Natural killer cell (primary cell): ENCODE data around the gene SMG6. TPM values are rescaled to one million over a fixed set of nuclear protein-coding genes. Genes with fewer than 3 reads are reported as not detected.

ENCODE experiments used
- ATAC-seq, 3 donors: fragments of 150-1000 bp in 2 of 3; fragments of 200-7000 bp in 1 of 3; cut with Tn5 transposase; 1 replicate in 1 of 3; 2 replicates in 2 of 3; pipeline ENCODE4 v1.10.0; 2021; ENCODE audit warnings: mild to moderate bottlenecking in 2 of 3, moderate library complexity in 2 of 3
- DNase-seq, 2 donors: peaks; one replicate each; pipeline versions ENCODE4 v3.0.0 to v3.0.0-alpha.2; 2013 to 2021; ENCODE audit warnings: mixed read lengths in 1 of 2
- H3K27ac ChIP-seq: one replicate; pipeline ENCODE4 v1.5.1; 2013; ENCODE audit warnings: mild to moderate bottlenecking, low read length
- H3K27me3 ChIP-seq: one replicate; pipeline ENCODE4 v1.6.1; 2013; ENCODE audit warnings: low read length; ENCODE audit not compliant: control insufficient read depth, insufficient read depth
- H3K36me3 ChIP-seq: one replicate; pipeline ENCODE4 v1.6.1; 2013; ENCODE audit warnings: low read length; ENCODE audit not compliant: control insufficient read depth, insufficient read depth
- H3K4me1 ChIP-seq: one replicate; pipeline ENCODE4 v1.6.1; 2013; ENCODE audit warnings: low read length; ENCODE audit not compliant: control insufficient read depth, insufficient read depth
- H3K4me3 ChIP-seq: one replicate; pipeline ENCODE4 v1.5.1; 2013; ENCODE audit warnings: low read length
- H3K9me3 ChIP-seq: one replicate; pipeline ENCODE4 v1.6.1; 2013; ENCODE audit warnings: low read length; ENCODE audit not compliant: control insufficient read depth, insufficient read depth
- H3K27ac Mint-ChIP-seq, 2 donors: one replicate each; pipeline ENCODE4 v1.8.0; 2022; ENCODE audit warnings: mild to moderate bottlenecking in 2 of 2, mixed read lengths in 2 of 2, moderate library complexity in 1 of 2
- H3K27me3 Mint-ChIP-seq, 2 donors: one replicate each; pipeline ENCODE4 v1.8.0; 2022; ENCODE audit warnings: low read depth in 2 of 2, mixed read lengths in 2 of 2
- H3K36me3 Mint-ChIP-seq: one replicate; pipeline ENCODE4 v1.8.0; 2022; ENCODE audit warnings: mixed read lengths
- H3K4me1 Mint-ChIP-seq, 2 donors: one replicate each; pipeline ENCODE4 v1.8.0; 2022; ENCODE audit warnings: mixed read lengths in 2 of 2
- H3K4me3 Mint-ChIP-seq: one replicate; pipeline ENCODE4 v1.8.0; 2022; ENCODE audit warnings: mild to moderate bottlenecking, moderate library complexity, mixed read lengths
- H3K9me3 Mint-ChIP-seq, 2 donors: one replicate each; pipeline ENCODE4 v1.8.0; 2022; ENCODE audit warnings: mixed read lengths in 2 of 2
- CTCF ChIP-seq: fragments of 200-600 bp; IDR thresholded peaks from one replicate; pipeline ENCODE4 v1.8.0; 2022; ENCODE audit warnings: antibody characterized with exemption
- WGBS: methylation state at CpG from one replicate; pipeline ENCODE4 v1.1.7; 2013; ENCODE audit warnings: missing lambda C conversion rate; ENCODE audit not compliant: insufficient coverage; 5-methylcytosine and 5-hydroxymethylcytosine counted together
- intact Hi-C: fragments of 100-400 bp; cut with micrococcal nuclease; formaldehyde crosslinking; loops from one replicate; pipeline ENCODE4 v1.14.2; 2022
- total RNA-seq, 4 donors: library from RNA; stranded (reverse); fragments of 120-200 nt in 1 of 4; gene quantifications; one replicate each; pipeline versions ENCODE4 v1.2.3 to v1.2.4, GENCODE V29; 2013 to 2022

Gene SMG6
- total RNA-seq, 3 donors from 2014 or later (not counting 1 experiment from before 2014, with no cell fraction given) = 41.6 to 49.4 (median 48.2) TPM

DNA sequence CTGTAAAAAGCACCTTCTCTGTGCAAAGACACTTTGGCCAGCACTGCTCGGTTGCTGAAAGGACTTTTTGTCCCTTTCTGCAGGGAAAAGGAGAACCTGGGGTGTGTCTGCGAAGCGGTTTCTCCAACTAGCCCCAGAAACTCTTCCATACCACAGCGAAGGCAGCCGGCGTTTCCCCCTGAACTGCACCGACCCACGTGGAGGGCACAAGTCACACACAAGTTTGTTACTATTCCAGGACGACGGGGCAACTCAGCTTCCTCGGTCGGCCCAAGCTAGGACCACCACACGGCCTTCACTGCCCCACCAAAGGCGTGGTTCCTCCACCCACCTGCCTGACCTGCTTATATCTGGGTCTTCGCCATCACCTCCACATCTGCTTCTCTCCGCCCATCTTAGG, 280.3 kb downstream of the SMG6 start:
- H3K36me3 ChIP-seq = no peaks in the 10 kb centered on the region
- H3K4me3 ChIP-seq = no peak overlapping the region
- Mint-ChIP-seq H3K9me3 (no peaks in the 10 kb centered on the region), H3K36me3 (no peaks in the 10 kb centered on the region), H3K27me3 (peaks cover 42 to 47% of the 10 kb centered on the region in 2 donors), H3K27ac (no peak overlapping the region), H3K4me3 (peak overlapping the region; percentile 68), H3K4me1 (peaks cover 8 to 16% of the 10 kb centered on the region in 2 donors)
- H3K27ac ChIP-seq = no peak overlapping the region
- peaks cover 26% of the 10 kb centered on the region for H3K4me1 ChIP-seq
- DNase-seq = no peak
- TF ChIP-seq CTCF = no peak
- H3K27me3 ChIP-seq = peaks cover 20% of the 10 kb centered on the region
- WGBS = 51% methylated on average over 14 of the region's 16 CpGs
- ATAC-seq = no peak
- intact Hi-C loops = loop anchor here (10.0 kb wide), 1 partner anchor 118 kb away; no protein-coding TSS in a partner anchor
- H3K9me3 ChIP-seq = no peaks in the 10 kb centered on the region

GRCh38 chr17:2022647-2023240, 280.8 kb downstream of the SMG6 start:
- DNase-seq (peak in 1 of 2 donors; percentile 34), ATAC-seq (no peak)
- Mint-ChIP-seq H3K9me3 (no peaks in the 10 kb centered on the region), H3K27me3 (peaks cover 45 to 47% of the 10 kb centered on the region in 2 donors), H3K36me3 (no peaks in the 10 kb centered on the region), H3K27ac (no peak overlapping the region), H3K4me3 (peak overlapping the region; percentile 68), H3K4me1 (peaks cover 8 to 16% of the 10 kb centered on the region in 2 donors)
- Histone ChIP-seq H3K4me3 (no peak overlapping the region), H3K9me3 (no peaks in the 10 kb centered on the region), H3K27me3 (peaks cover 20% of the 10 kb centered on the region), H3K4me1 (peaks cover 26% of the 10 kb centered on the region), H3K36me3 (no peaks in the 10 kb centered on the region), H3K27ac (no peak overlapping the region)
- no peak for TF ChIP-seq CTCF
- WGBS = 37% methylated on average over 15 of the region's 15 CpGs
- intact Hi-C loops = loop anchor here (10.0 kb wide), 1 partner anchor 118 kb away; no protein-coding TSS in a partner anchor

DNA sequence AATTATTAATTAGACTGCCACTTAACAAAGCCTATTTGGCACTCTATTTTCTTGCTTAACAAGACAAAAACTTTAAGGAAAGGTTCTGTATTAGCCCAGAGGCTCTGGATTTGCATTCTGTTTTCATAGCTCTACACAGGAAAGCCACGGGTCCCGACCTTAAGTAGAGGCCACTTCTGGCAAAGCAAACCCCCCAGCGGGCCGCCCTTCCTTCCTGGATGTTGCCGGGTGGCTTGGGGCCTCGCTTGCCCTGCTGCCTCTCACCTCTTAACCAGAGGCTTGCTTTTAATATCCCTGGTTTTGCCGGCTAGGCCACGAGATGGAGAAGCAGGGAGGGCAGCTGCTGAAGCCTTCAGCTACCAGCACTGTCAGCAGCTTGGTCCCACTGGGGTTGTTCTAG, 282.9 kb downstream of the SMG6 start:
- intact Hi-C loops = loop anchor here (10.0 kb wide), 1 partner anchor 116 kb away; no protein-coding TSS in a partner anchor
- H3K27me3 ChIP-seq = peaks cover 12% of the 10 kb centered on the region
- H3K9me3 ChIP-seq = no peaks in the 10 kb centered on the region
- Mint-ChIP-seq H3K36me3 (no peaks in the 10 kb centered on the region), H3K9me3 (no peaks in the 10 kb centered on the region), H3K4me1 (peaks cover under 1 to 9% of the 10 kb centered on the region in 2 donors), H3K27me3 (peaks cover 31 to 32% of the 10 kb centered on the region in 2 donors), H3K4me3 (no peak overlapping the region), H3K27ac (no peak overlapping the region)
- no peak for ATAC-seq
- peaks cover 21% of the 10 kb centered on the region for H3K4me1 ChIP-seq
- no peaks in the 10 kb centered on the region for H3K36me3 ChIP-seq
- no peak for TF ChIP-seq CTCF
- no peak for DNase-seq
- no peak overlapping the region for H3K27ac ChIP-seq
- H3K4me3 ChIP-seq = no peak overlapping the region
- 11% methylated on average over 8 of the region's 8 CpGs for WGBS
